H9 (cell line): ENCODE results near the gene DMRT1. TPM values are rescaled to one million over a fixed set of nuclear protein-coding genes. Genes with fewer than 3 reads are reported as not detected.

Source experiments
- DNase-seq: peaks from one replicate; pipeline ENCODE4 v3.0.0-alpha.2; 2017
- H2AFZ ChIP-seq: one replicate; pipeline ENCODE4 v1.6.1; 2013; ENCODE audit warnings: mild to moderate bottlenecking, low read length, control low read depth, moderate library complexity
- H2AK5ac ChIP-seq: 2 replicates; pipeline ENCODE4 v1.6.1; 2013; ENCODE audit warnings: low read length, control low read depth, mixed read lengths; ENCODE audit not compliant: insufficient read length
- H2BK120ac ChIP-seq: one replicate; pipeline ENCODE4 v1.6.1; 2013; ENCODE audit warnings: low read depth, mild to moderate bottlenecking, low read length, control low read depth, inconsistent platforms; ENCODE audit not compliant: poor library complexity, severe bottlenecking
- H2BK12ac ChIP-seq: 2 replicates; pipeline ENCODE4 v1.6.1; 2013; ENCODE audit warnings: low read length, control low read depth, mixed read lengths, low read depth; ENCODE audit not compliant: insufficient read length
- H2BK15ac ChIP-seq: 2 replicates; pipeline ENCODE4 v1.6.1; 2013; ENCODE audit warnings: low read depth, low read length, control low read depth
- H2BK20ac ChIP-seq: one replicate; pipeline ENCODE4 v1.6.1; 2013; ENCODE audit warnings: low read depth, mild to moderate bottlenecking, low read length, control low read depth, inconsistent platforms; ENCODE audit not compliant: poor library complexity, severe bottlenecking
- H2BK5ac ChIP-seq: 2 replicates; pipeline ENCODE4 v1.6.1; 2013; ENCODE audit warnings: low read length, control low read depth, mixed read lengths; ENCODE audit not compliant: insufficient read length
- H3K14ac ChIP-seq: 2 replicates; pipeline ENCODE4 v1.6.1; 2013; ENCODE audit warnings: low read length, control low read depth; ENCODE audit not compliant: insufficient read depth
- H3K18ac ChIP-seq: 2 replicates; pipeline ENCODE4 v1.6.1; 2013; ENCODE audit warnings: low read depth, mild to moderate bottlenecking, mixed read lengths, low read length, control low read depth; ENCODE audit not compliant: insufficient read length
- H3K23ac ChIP-seq: 2 replicates; pipeline ENCODE4 v1.6.1; 2013; ENCODE audit warnings: low read length, control low read depth, mixed read lengths, low read depth; ENCODE audit not compliant: insufficient read length
- H3K23me2 ChIP-seq: 2 replicates; pipeline ENCODE4 v1.6.1; 2013; ENCODE audit warnings: low read depth, mild to moderate bottlenecking, mixed read lengths, low read length, control low read depth; ENCODE audit not compliant: insufficient read length, poor library complexity, severe bottlenecking
- H3K27ac ChIP-seq: 2 replicates; pipeline ENCODE4 v1.5.1; 2013; ENCODE audit warnings: low read length, control low read depth, mixed read lengths, low read depth; ENCODE audit not compliant: insufficient read length
- H3K27me3 ChIP-seq: 2 replicates; pipeline ENCODE4 v1.6.1; 2013; ENCODE audit warnings: low read length, control low read depth, inconsistent platforms; ENCODE audit not compliant: insufficient read depth
- H3K4ac ChIP-seq: 2 replicates; pipeline ENCODE4 v1.6.1; 2013; ENCODE audit warnings: low read depth, mild to moderate bottlenecking, control low read depth, inconsistent platforms, low read length, moderate library complexity
- H3K4me1 ChIP-seq: 2 replicates; pipeline ENCODE4 v1.6.1; 2013; ENCODE audit warnings: low read length, control low read depth, inconsistent platforms; ENCODE audit not compliant: insufficient read depth
- H3K4me2 ChIP-seq: 2 replicates; pipeline ENCODE4 v1.6.1; 2013; ENCODE audit warnings: low read length, control low read depth, mixed read lengths; ENCODE audit not compliant: insufficient read length, insufficient read depth
- H3K56ac ChIP-seq: 2 replicates; pipeline ENCODE4 v1.6.1; 2013; ENCODE audit warnings: low read depth, mild to moderate bottlenecking, mixed read lengths, low read length, control low read depth; ENCODE audit not compliant: insufficient read length
- H3K79me1 ChIP-seq: 2 replicates; pipeline ENCODE4 v1.6.1; 2013; ENCODE audit warnings: low read depth, mild to moderate bottlenecking, moderate library complexity, low read length, control low read depth, inconsistent platforms; ENCODE audit not compliant: insufficient read depth, poor library complexity, severe bottlenecking
- H3K79me2 ChIP-seq: 2 replicates; pipeline ENCODE4 v1.6.1; 2013; ENCODE audit warnings: low read length, control low read depth, inconsistent platforms; ENCODE audit not compliant: insufficient read depth
- H3K9ac ChIP-seq: 2 replicates; pipeline ENCODE4 v1.6.1; 2013; ENCODE audit warnings: low read length, control low read depth, mixed read lengths; ENCODE audit not compliant: insufficient read length; ENCODE audit errors: extremely low read depth
- H3K9me3 ChIP-seq: one replicate; pipeline ENCODE4 v1.6.1; 2013; ENCODE audit warnings: low read depth, low read length, inconsistent platforms; ENCODE audit not compliant: control insufficient read depth
- H3T11ph ChIP-seq: one replicate; pipeline ENCODE4 v1.6.1; 2013; ENCODE audit warnings: mild to moderate bottlenecking, low read length, control low read depth, inconsistent platforms
- H4K20me1 ChIP-seq: one replicate; pipeline ENCODE4 v1.6.1; 2013; ENCODE audit not compliant: control insufficient read depth, insufficient read length, insufficient read depth
- H4K5ac ChIP-seq: 2 replicates; pipeline ENCODE4 v1.6.1; 2013; ENCODE audit warnings: low read depth, mild to moderate bottlenecking, mixed read lengths, low read length, control low read depth; ENCODE audit not compliant: insufficient read length
- H4K8ac ChIP-seq: replicated peaks from 2 replicates; pipeline ENCODE4 v1.6.1; 2013; ENCODE audit warnings: low read length, control low read depth, mixed read lengths, low read depth; ENCODE audit not compliant: insufficient read length
- H4K91ac ChIP-seq: 2 replicates; pipeline ENCODE4 v1.6.1; 2013; ENCODE audit warnings: low read depth, mild to moderate bottlenecking, moderate library complexity, mixed read lengths, low read length, control low read depth; ENCODE audit not compliant: insufficient read length
- H3K27ac Mint-ChIP-seq, 3 experiments: 2 replicates in 2 of 3; 3 replicates in 1 of 3; pipeline ENCODE4 v1.8.0; 2020 to 2021; ENCODE audit warnings: mixed read lengths in 3 of 3, mild to moderate bottlenecking in 1 of 3, moderate library complexity in 1 of 3
- H3K27me3 Mint-ChIP-seq: 2 replicates; pipeline ENCODE4 v1.8.0; 2021; ENCODE audit warnings: low read depth, mild to moderate bottlenecking, moderate library complexity, mixed read lengths
- H3K36me3 Mint-ChIP-seq, 3 experiments: 2 replicates in 2 of 3; 3 replicates in 1 of 3; pipeline ENCODE4 v1.8.0; 2020 to 2021; ENCODE audit warnings: low read depth in 3 of 3, mixed read lengths in 3 of 3; ENCODE audit not compliant: insufficient read depth in 1 of 3
- H3K4me1 Mint-ChIP-seq, 2 experiments: 2 replicates each; pipeline ENCODE4 v1.8.0; 2020; ENCODE audit warnings: mixed read lengths in 2 of 2
- H3K4me3 Mint-ChIP-seq, 2 experiments: 2 replicates in 1 of 2; 3 replicates in 1 of 2; pipeline ENCODE4 v1.8.0; 2020 to 2021; ENCODE audit warnings: mild to moderate bottlenecking in 2 of 2, mixed read lengths in 2 of 2, moderate library complexity in 1 of 2
- H3K9me3 Mint-ChIP-seq, 2 experiments: 2 replicates in 1 of 2; 3 replicates in 1 of 2; pipeline ENCODE4 v1.8.0; 2020; ENCODE audit warnings: mild to moderate bottlenecking in 2 of 2, mixed read lengths in 2 of 2, moderate library complexity in 1 of 2
- WGBS: extraction: QIAGEN DNeasy Blood & Tissue Kit; methylation state at CpG from one replicate; pipeline ENCODE4 v1.1.7; 2013; ENCODE audit warnings: missing lambda C conversion rate, low lambda C conversion rate, mixed read lengths; ENCODE audit not compliant: insufficient read length; ENCODE audit errors: extremely low coverage; 5-methylcytosine and 5-hydroxymethylcytosine counted together
- total RNA-seq: library from RNA; stranded (reverse); gene quantifications from 2 replicates; pipeline ENCODE4 v1.2.1, GENCODE V29; 2021
- TF ChIP-seq, protein P1 (sequence below): fragments of 200-600 bp; sonication (generic); conservative IDR thresholded peaks from 3 replicates; pipeline ENCODE4 v1.8.0; 2021; ENCODE audit warnings: antibody characterized with exemption, mild to moderate bottlenecking

Gene DMRT1
- total RNA-seq, 1 experiment from 2014 or later = not detected

DNA sequence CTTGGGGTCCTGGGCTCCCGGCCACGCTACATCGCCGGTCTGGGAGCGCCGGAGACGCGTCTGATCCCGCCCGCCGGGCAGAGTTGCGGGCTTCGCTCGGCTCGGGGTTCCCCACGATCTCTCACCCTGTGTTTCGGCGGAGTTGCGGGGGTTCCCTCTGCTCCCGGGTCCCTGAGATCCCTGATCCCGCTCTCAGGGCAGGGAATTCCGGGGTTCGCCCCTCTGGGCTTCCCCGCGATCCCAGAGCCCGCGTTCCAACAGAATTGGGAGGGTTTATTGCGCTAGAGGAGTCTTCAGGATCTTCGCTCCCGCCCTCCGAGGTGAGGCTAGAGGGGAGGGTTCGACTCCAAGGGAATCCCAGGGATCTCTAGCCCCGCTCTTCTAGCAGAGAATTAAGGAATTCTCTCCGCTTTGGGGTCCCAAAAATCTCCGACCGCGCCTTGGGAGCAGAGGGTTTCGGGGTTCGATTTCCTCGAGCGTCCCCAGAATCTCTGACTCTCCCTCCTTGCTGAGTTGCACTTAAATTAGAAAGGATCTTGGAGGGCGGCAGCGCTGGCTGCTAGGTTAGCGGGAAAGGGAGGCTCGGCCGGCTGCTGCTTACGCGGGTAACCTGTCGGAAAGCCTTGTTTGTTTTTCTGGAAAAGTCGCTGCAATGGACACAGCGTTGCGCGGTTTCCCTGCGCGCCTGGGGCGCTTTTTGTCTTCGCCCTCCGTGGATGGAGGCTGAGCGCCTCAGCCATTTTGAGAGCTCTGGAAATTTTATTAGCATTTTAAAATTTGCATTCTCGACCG, 1.3 kb downstream of the DMRT1 start:
- Histone ChIP-seq H3K79me1 (no peaks in the 10 kb centered on the region), H3K18ac (no peak overlapping the region), H3K4me2 (peak overlapping the region; percentile 53), H2BK20ac (no peak overlapping the region), H3K27ac (no peak overlapping the region), H2BK120ac (no peak overlapping the region), H3K23me2 (peaks cover 4% of the 10 kb centered on the region), H3K56ac (no peak overlapping the region), H3K14ac (no peak overlapping the region; the same call in 1 of the 2 replicates), H4K8ac (no peak overlapping the region), H4K5ac (no peak overlapping the region), H4K20me1 (no peaks in the 10 kb centered on the region), H3K79me2 (no peaks in the 10 kb centered on the region), H3K23ac (no peak overlapping the region), H4K91ac (no peak overlapping the region), H2BK12ac (no peak overlapping the region), H3K9me3 (no peaks in the 10 kb centered on the region), H3T11ph (no peak overlapping the region), H3K4me1 (no peaks in the 10 kb centered on the region), H3K27me3 (peaks cover 70% of the 10 kb centered on the region), H2AFZ (no peak overlapping the region), H2AK5ac (no peak overlapping the region), H2BK5ac (no peak overlapping the region), H3K4ac (no peak overlapping the region), H2BK15ac (no peak overlapping the region), H3K9ac (no peak overlapping the region)
- Mint-ChIP-seq H3K9me3 (peaks cover 2 to 16% of the 10 kb centered on the region in 2 experiments; a peak in 2 of 5 replicates), H3K4me1 (peaks cover 30 to 31% of the 10 kb centered on the region in 2 experiments), H3K36me3 (no peaks in the 10 kb centered on the region), H3K27ac (no peak overlapping the region), H3K4me3 (peak overlapping the region in 1 of 2 experiments; percentile 74; a peak in 3 of 5 replicates), H3K27me3 (peaks cover 99% of the 10 kb centered on the region)
- WGBS = no CpG with 5 or more reads among the region's 61 CpGs
- TF ChIP-seq, protein P1, sequence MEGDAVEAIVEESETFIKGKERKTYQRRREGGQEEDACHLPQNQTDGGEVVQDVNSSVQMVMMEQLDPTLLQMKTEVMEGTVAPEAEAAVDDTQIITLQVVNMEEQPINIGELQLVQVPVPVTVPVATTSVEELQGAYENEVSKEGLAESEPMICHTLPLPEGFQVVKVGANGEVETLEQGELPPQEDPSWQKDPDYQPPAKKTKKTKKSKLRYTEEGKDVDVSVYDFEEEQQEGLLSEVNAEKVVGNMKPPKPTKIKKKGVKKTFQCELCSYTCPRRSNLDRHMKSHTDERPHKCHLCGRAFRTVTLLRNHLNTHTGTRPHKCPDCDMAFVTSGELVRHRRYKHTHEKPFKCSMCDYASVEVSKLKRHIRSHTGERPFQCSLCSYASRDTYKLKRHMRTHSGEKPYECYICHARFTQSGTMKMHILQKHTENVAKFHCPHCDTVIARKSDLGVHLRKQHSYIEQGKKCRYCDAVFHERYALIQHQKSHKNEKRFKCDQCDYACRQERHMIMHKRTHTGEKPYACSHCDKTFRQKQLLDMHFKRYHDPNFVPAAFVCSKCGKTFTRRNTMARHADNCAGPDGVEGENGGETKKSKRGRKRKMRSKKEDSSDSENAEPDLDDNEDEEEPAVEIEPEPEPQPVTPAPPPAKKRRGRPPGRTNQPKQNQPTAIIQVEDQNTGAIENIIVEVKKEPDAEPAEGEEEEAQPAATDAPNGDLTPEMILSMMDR = no peak
- peak; percentile 57 for DNase-seq
